GM18951 (cell line): ENCODE measurements around the gene IL1RAPL1.
"Not testable (repeated sequence)": the region's sequence is repeated elsewhere in the genome, so short reads cannot be mapped to it uniquely, and the experiment has no call there.

Source experiments
- POLR2A ChIP-seq: IDR thresholded peaks from 4 replicates; pipeline ENCODE4 v1.6.1; 2011; ENCODE audit warnings: mild to moderate bottlenecking; ENCODE audit not compliant: insufficient read length, insufficient read depth; ENCODE audit errors: extremely low read depth
- in situ Hi-C: fragments of 300-500 bp; cut with MboI; formaldehyde crosslinking; loops from one replicate; pipeline ENCODE4 v1.12.0; 2022; ENCODE audit warnings: low sequenced_read_pairs, mixed read lengths, inconsistent platforms; ENCODE audit not compliant: unreplicated experiment

Gene IL1RAPL1

DNA sequence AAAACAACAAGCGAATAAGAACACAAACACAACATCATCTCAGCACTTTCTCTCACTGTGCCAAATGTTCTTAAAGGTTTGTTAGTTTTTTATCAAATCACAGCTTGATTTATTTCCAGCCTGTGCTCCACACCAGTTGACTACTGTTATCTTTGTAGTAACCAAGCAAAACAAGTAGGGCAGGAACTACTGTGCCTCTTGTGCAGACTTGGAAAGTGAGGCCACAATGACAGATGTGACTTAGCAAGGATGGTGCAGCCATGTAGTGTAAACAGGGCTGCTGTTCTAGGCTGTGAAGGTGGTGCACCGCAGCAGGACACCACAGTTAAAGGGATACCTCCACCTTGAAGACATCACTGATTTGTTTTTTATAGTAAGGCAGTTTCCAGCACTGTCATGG, 170.0 kb downstream of the IL1RAPL1 start:
- in situ Hi-C loops = no loop called here
- no peak for TF ChIP-seq POLR2A

- in situ Hi-C loops = not testable (repeated sequence)
Measured at GRCh38 chrX:28766561-28766960, 179.3 kb downstream of the IL1RAPL1 start.

- in situ Hi-C loops = no loop called here
- TF ChIP-seq POLR2A = no peak
Measured at GRCh38 chrX:28773807-28774206, 186.6 kb downstream of the IL1RAPL1 start.

- TF ChIP-seq POLR2A = no peak
- in situ Hi-C loops = no loop called here
Measured at GRCh38 chrX:28787206-28787605, 200.0 kb downstream of the IL1RAPL1 start.

GRCh38 chrX:28800671-28801070, 213.4 kb downstream of the IL1RAPL1 start:
- in situ Hi-C loops = not testable (repeated sequence)

DNA sequence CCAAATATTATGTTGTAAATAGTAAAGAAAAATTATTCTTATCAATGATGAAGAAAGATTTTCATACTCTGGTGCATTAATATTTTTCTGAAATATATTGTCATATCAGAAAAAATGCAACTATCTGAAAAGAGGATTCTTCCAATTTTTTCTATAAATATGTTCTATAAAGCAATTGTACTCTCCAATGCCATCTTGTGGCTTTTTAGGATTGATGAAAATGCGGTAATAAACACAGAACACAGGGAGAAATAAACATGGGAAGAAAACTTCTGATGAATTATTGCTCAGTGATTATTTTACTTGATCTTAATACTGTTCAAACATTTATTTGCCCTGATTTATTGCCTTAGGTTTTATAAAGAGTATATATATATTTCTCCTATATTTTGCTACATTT, 215.4 kb downstream of the IL1RAPL1 start:
- in situ Hi-C loops = no loop called here
- no peak for TF ChIP-seq POLR2A

DNA sequence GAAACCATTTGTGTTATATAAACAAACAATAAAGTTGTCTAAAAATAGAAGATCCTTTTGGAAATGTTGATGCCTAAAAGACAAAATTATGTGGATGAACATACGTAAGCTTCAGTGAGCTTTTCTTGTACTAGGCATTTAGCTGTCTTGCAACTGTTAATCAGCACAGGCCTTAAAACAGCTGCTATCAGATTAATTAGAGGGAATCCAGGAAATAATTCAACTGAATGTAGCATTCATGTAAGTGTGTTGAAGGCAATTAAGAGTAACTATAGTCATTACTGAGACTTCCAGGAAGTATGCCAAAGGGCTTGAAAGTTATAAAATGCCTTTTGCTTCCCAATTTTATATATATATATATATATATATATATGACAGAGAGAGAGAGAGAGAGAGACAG, 248.7 kb downstream of the IL1RAPL1 start:
- no peak for TF ChIP-seq POLR2A
- in situ Hi-C loops = no loop called here

GRCh38 chrX:28843817-28844216, 256.6 kb downstream of the IL1RAPL1 start:
- in situ Hi-C loops = no loop called here
- no peak for TF ChIP-seq POLR2A

DNA sequence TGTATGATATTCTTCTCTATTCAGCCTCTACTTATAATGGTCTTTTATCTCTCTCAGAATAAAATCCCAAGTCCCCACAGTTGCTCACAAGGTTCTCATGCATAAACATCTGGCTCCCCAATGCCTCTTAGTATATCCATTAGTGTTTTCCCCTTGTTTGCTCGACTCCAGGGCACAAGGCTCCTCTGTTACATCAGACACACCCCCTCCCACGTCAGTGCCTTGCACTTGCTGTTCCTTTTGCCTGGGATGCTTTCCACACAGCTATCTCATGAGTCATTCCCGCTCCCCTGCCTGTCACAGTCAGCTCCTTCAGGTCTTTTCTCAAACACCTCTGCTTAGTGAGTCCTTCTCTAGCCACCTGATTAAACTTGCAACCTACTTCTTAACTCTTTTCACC, 260.2 kb downstream of the IL1RAPL1 start:
- TF ChIP-seq POLR2A = no peak
- in situ Hi-C loops = no loop called here

DNA sequence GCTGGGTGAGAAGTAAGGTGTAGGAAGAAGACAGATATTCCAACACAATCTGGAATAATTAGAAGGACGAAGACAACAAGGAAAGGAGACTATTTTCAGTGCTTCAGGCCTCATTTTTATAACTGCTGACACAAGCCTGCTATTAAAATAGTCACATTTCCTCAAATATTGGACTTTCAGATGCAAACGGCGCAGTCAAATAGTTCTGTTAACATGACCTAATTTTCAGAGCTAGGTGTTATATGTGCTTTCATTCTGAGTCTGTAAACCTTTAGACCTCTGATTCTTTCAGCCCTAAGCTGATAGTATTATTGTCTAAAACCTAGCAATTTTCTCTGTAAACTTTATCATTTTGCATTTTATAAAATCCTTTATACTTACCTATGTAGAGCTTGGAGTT, 261.5 kb downstream of the IL1RAPL1 start:
- TF ChIP-seq POLR2A = no peak
- in situ Hi-C loops = no loop called here

DNA sequence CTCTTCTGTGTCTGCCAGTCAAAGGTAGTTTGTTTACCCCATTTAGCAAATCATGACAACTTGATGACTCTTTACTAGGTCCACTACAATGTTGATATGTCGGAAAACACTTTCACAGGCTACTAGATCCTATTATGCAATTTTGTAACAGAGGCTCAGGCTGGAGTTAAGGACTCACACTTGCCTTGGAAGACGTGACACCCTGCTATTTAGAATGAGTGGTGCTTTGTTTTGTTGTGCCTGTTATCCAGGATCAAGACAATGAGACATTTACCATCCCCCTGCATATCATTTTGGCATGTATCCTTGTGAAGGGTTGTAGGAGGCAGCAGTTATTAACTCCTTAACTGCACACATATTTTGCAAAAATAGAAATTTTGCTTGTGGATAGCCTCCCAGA, 263.7 kb downstream of the IL1RAPL1 start:
- TF ChIP-seq POLR2A = no peak
- in situ Hi-C loops = no loop called here

DNA sequence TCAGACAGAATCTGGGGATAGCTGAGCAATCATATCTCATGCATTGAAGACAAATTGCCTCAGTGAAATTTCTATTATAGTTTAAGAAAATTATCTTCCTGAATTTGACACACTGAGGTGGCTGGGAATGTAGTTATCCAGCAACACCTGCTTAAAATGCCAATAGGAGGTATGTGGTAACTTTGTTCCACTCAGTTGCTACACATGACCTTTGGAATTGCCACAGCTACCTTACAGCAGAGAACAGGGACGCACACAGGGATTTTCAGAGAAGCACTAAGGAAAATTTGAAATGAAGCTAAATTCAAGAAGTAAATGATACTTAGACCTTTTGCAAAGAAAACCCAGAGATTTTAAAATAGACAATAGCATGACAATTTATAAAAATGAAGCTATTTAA, 264.6 kb downstream of the IL1RAPL1 start:
- TF ChIP-seq POLR2A = no peak
- in situ Hi-C loops = no loop called here

- in situ Hi-C loops = no loop called here
- no peak for TF ChIP-seq POLR2A
Measured at GRCh38 chrX:28854637-28855036, 267.4 kb downstream of the IL1RAPL1 start.

DNA sequence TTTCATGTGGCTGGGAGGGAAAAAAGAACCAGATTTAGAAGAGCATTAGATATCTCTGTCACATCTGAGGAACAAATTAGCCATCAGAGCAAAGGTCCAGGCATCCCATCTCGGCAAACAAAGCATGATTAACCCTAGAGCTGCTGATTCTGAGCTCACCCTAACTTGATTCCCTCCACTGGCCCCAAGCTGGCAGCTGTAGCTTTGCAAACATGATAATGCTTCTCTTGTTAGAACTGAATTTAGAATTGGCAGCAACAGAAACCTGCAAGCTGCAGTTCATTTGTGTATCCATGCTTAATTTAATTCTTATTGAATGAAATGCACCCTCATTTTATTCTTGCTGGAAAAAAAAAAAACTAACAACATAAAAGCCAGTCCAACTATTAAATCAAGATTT, 289.2 kb downstream of the IL1RAPL1 start:
- TF ChIP-seq POLR2A = no peak
- in situ Hi-C loops = no loop called here

DNA sequence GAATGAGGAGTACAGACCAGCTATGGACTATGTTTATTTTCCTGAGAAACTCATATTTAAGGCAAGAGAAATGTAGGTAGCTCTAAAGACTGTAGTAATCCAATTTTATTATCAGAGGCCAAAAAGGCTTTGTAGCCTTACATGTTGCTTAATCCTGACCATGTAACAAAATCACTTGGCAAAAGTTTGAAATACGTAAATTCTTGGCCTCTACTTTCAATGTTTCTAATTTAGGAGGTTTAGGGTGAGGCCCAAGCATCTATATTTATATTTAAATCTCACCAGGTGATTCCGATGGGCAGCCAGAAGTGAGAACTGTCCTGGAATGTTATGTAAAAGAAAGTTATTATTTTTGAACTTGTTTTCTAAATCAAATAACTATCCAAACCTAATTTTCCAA, 289.7 kb downstream of the IL1RAPL1 start:
- TF ChIP-seq POLR2A = no peak
- in situ Hi-C loops = no loop called here
